Subcutaneous adipose tissue (tissue), 4 donors: ENCODE results near the gene CCDC187. TPM values are rescaled to one million over a fixed set of nuclear protein-coding genes. Genes with fewer than 3 reads are reported as not detected.

Experiments used
- CTCF ChIP-seq: fragments of 450-650 bp; IDR thresholded peaks from one replicate; pipeline ENCODE4 v1.5.1; 2016; ENCODE audit warnings: low read depth, mild to moderate bottlenecking, control low read depth, antibody characterized with exemption, moderate library complexity
- total RNA-seq, 4 donors: library from RNA; depleted of rRNA; stranded (reverse); fragments of >200 nt; gene quantifications; one replicate each; pipeline ENCODE4 v1.1.0, GENCODE V29; 2016

The CCDC187 gene
- total RNA-seq, 4 donors from 2014 or later, result not detected

- TF ChIP-seq CTCF, result no peak
Observed at GRCh38 chr9:136342181-136343120, 38.6 kb upstream of the CCDC187 start.

DNA sequence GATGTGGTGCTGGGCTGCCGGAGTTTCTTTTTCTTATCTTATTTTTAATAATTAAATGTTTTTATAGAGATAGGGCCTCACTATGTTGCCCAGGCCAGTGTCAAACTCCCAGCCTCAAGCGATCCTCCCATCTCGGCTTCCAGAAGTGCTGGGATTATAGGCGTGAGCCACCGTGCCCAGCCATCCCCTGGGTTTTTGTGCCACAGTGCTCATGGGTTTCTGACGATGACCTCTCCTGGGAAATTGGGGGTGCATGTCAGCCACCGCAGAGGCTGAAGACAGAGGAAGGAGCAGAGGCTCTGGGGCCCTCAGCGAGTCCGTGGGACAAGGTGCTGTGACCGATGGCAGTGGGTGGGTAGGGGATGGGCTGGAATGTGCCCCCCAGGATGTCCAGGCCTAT is 37.9 kb upstream of the CCDC187 start:
- no peak for TF ChIP-seq CTCF

GRCh38 chr9:136341042-136341655 is 37.3 kb upstream of the CCDC187 start:
- TF ChIP-seq CTCF, result no peak

DNA sequence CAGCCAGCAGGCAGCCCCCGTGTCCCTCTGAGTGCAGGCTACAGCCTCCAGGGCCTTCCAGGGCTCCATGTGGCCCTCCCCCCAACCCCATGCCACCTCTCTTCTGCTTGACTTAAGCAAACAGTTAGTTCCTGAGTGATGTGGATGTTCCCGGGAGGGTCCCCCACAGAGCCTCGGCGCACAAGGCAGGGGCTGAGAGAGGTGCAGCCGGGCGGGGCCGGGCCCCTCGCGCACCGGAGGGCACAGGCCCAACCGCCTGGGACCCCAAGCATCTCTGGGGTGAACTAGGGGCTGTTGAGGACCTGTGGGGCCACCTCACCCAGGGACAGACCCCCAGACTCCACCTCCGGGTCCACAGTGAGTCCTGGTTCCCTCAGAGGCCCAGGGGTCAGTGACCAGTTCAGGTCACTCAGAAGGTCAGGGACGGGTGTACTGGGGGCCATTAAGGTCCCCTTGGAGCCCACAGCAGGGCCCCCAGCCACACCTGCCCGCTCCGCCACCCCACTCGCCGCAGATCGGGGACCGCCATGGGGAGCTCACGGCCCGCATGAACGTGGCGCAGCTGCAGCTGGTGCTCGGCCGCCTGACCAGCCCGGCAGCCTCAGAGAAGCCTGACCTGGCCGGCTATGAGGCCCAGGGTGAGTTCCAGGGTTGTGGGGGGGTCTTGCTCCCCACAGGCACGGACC is 36.6 kb upstream of the CCDC187 start:
- TF ChIP-seq CTCF, result no peak

DNA sequence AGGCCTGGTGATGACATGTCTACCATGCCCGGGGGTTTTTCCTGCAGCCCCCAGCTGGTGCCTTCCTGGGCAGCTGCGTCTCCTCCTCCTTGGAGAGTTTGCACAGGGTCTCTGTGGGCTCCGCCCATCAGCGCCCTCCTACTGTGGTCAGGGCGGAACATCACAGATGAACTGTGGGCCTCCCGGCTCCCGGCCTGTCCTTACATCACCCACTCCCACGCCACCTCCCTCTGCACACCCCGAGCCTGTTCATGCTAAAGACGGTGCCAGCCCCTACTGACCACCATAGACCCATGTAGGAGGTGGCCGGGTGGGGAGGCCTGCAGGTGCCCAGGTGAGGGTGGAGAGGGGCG is 36.0 kb upstream of the CCDC187 start:
- TF ChIP-seq CTCF, result no peak

DNA sequence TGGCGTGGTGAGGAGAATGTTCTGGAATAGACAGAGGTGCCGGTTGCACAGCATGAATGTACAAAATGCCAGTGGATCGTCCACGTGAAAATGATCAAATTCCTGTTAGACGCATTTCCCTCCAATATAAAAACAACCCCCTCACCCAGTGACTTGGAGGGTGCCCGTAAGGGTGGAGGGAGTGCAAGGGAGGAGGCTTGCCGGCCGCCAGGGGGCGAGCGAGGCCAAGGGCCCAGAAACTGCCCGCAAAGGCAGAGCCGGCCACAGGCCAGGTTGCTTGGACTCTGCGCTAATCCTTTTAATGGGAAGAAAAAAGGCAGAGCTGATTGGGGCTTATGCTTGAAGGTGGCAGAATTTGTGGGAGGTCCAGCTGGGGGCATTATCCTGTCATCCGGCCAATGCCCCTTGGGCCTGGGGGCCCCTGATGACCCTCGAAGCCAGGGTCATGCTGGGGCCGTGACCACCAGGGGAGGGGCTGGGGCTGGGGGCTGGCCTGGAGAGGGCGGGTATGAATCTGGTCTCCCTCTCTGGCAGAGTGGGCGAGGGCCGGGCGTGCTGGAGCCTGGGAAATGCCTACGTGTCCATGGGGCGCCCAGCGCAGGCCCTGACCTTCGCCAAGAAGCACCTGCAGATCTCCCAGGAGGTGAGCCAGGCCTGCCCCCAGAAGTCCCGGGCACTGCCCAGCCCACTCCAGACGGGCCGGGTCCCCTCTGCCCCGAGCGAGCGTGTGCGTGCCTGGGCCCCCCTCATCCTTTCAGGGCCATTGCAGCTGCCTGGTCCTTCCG is 35.5 kb upstream of the CCDC187 start:
- TF ChIP-seq CTCF, result no peak
